ENCODE measurements around the gene ZNF75A.
A peak's percentile ranks its signal among the peaks of the same experiment; 100 is the strongest.

ZNF75A gene

DNA sequence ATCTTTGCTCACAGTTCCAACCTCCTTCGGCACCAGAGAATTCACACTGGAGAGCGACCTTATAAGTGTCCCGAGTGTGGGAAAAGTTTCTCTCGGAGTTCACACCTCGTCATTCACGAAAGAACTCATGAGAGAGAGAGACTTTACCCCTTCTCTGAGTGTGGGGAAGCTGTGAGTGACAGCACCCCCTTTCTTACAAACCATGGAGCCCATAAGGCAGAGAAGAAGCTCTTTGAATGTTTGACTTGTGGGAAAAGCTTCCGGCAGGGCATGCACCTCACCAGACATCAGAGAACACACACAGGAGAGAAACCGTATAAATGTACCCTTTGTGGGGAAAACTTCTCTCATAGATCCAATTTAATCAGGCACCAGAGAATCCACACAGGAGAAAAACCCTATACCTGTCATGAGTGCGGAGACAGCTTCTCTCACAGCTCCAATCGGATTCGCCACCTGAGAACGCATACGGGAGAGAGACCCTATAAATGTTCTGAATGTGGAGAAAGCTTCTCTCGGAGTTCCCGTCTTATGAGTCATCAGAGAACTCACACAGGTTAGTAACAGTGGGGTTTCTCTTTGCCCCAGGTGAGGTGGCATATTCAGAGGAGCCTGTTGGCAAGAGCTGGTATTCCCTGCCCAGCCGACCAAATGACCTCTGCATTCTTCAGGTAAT lies 15.2 kb upstream of the ZNF75A start:
- DNase-seq (ENCODE audit: low read depth): no peak

DNA sequence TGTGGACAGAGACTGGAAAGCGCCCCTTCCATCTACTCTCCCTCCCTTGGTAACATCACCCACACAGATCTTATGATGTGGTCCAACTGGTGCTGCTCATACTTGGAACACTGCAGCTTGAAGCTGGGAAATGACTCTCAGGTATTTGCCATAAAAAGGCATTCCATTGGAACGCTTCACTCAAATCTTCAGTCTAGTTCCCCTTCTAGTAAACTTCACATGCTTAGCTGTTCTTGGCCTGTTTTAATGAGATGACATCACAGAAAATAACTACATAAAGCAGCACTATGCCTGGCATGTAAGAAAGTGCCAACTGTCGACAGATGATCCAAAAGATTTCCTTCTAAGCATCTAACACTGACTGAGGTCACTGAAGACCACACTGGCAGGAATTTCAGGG lies 12.7 kb upstream of the ZNF75A start:
- no peak for DNase-seq (ENCODE audit: low read depth)

DNA sequence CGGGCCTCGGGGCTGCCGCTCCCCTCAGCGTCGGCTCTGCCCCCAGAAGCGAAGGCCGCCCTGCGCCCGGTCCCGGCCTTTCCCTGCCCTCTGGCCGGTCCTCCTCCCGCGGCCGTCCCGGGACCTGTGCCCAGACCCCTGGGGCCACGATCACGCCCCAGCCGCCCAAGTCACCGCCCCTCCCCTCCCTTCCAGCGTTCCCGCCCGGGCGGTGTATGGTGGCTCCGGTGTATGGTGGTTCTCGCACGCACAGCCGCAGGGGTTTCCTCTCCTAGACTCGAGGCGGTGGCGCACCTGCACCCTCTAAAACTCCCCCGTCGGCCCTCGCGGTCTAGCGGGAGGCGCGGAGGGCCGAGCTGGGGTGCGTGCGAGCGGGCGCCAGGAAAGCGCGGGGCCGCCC lies 10.1 kb upstream of the ZNF75A start:
- DNase-seq (ENCODE audit: low read depth): no peak

DNA sequence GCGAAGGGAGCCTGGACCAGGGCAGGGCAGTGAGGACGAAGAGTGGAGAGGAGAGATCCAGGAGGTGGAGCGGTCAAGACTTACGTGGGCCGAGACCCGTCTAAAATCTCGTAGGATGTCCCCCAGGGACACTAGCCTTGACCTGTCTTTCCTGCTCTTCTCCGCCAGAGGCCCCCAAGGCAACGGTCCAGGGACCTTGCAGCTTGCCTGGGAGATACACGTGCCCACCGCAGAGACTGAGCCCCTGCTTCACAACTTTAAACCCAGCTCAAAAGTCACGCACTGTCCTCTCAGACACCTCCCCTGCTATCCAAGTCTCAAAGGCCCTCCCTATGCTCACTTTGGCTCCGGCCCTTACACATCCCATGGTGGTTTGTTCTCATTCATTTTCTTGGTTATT lies 9.5 kb upstream of the ZNF75A start:
- no peak for DNase-seq (ENCODE audit: low read depth)

DNA sequence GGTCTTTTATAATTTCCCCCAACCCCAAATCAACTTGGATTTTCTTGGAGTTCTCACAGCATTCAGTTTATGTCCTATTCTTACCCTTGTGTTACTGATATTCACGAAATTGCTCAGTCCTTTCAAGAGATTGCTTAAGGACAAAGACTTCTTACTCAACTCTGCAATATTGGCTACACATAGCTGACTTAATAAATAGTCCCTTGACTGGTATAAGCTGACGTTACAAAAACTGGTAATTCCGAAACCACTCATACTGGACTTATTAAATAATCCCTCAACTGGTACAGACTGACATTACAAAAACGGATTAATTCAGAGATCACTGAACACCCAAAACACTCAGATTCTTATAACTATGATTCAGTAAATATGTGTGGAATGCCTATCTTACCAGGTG lies 927 bp upstream of the ZNF75A start:
- DNase-seq (ENCODE audit: low read depth): no peak

DNA sequence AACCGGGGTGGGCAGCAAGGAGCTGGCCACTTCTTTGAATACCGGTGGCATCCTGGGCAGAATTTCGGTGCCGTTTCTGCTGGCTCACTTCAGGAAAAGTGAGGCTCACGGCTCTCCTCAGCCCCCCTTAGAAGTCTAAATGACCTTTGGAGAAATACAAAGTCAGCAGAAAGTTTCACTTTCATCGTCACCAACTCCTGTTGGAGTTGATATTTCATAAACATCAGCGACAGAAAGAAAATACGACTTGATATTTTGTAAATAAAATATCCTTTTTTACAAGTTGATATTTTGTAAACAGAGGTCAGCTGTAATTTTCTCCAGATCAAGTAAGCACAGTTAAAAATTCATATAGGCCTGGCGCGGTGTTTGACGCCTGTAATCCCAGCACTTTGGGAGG lies 781 bp downstream of the ZNF75A start:
- DNase-seq (ENCODE audit: low read depth): no peak

DNA sequence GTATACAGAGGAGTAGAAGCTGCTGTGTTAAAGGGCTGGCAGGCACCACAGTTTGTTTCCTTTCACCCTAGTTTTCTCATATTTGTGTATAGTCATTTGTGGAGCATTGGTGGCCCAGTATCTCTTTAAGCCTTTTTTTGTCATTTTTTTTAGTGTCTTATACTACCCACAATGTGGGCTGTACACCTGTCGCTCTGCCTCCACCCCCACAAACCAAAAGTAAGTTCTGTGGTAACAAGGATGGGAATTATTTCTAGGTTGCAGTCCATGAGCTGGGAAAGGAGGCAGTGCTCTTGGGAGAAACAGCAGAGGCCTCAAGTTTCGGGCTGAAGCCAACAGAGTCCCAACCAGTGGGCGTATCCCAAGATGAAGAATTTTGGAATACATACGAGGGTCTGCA lies 6.2 kb downstream of the ZNF75A start:
- no peak for DNase-seq (ENCODE audit: low read depth)

DNA sequence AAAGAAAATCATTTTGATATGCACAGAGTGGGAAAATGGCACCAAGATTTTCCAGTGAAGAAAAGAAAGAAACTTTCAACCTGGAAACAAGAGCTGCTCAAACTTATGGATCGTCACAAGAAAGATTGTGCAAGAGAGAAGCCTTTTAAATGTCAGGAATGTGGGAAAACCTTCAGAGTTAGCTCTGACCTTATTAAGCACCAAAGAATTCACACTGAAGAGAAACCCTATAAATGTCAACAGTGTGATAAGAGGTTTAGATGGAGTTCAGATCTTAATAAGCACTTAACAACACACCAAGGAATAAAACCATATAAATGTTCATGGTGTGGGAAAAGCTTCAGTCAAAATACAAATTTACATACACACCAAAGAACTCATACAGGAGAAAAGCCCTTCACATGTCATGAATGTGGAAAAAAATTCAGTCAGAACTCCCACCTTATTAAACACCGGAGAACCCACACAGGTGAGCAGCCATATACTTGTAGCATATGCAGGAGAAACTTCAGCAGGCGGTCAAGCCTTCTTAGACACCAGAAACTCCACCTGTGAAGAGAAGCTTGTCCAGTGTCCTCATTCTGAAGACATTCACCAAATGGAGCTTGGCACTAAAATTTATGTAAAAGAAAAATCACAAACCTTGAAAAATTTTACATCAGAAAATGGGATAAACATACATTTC lies 12.2 kb downstream of the ZNF75A start:
- no peak for DNase-seq (ENCODE audit: low read depth)

DNA sequence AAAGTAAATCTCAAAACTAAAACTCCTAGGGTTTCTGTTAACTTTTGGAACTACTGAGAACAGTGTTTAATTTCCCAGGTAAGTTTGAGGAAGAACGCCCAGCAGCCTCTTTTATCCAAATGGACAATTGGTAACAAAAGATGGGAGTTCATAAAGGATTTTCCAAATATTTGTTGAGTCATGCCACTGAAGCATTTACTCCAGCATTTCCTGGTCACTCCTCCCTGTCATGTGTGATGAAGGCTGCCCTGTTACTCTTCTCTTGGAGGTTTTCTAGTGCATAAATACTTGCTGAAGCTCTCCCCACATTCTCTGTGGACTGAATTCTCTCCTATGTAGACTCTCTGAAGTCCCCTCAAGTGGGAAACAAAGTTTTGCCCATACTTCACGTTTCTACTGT lies 16.5 kb downstream of the ZNF75A start:
- DNase-seq (ENCODE audit: low read depth): no peak

DNA sequence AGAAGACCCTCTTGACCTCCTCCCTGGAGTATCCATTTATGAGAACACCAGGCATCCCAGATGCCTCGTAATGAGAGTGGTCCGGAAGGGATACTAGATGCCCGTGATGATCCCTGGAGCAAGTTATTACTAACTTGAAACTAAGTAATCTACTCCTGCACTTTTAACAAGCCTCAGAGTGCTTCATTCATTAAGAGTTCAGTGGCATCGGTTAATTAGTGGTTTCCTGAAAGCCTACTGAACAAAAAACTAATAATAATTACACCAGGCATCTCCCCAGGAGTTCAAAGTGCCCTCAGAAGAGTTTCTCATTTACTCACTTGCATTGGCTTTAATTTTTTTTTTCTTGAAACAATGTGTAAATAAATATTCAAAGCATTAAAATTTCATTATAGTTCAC lies 22.2 kb downstream of the ZNF75A start:
- DNase-seq (ENCODE audit: low read depth): no peak

DNA sequence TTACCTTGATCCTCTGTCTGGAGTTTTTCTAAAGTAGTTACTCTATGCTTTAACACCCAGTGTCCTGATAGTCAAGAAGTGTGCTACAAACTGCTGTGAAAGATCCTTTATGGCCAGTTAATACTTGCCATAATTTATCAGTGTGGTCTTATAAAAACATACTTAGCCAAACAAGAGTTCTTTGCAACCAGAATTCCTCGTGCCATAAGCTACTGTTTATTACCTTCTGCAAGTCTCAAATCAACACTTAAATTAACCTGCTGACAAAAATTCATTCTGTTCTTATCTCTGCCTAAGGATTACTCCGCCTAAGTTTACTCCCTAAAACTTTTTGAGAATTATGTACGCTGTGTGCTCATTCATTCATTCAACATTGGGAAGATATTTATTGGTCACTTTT lies 22.8 kb downstream of the ZNF75A start:
- no peak for DNase-seq (ENCODE audit: low read depth)

DNA sequence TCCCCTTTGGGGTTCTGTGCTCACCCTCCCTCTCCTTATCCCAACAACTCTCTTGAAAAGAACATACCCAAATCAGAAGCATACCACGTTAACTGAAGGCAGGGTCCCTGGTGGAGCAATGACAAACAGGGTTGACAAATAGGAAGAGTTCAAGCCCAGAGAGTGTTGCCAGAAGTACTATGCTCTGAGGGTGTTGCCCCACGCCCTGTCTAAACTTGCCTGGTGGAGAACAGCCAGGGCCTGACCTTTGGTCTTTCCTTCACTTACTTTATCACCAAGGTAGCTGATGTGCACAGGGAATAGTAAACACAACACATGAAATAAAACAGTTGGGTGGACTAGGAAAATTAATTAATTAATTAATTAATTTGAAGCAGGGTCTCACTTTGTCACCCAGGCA lies 23.3 kb downstream of the ZNF75A start:
- no peak for DNase-seq (ENCODE audit: low read depth)

DNA sequence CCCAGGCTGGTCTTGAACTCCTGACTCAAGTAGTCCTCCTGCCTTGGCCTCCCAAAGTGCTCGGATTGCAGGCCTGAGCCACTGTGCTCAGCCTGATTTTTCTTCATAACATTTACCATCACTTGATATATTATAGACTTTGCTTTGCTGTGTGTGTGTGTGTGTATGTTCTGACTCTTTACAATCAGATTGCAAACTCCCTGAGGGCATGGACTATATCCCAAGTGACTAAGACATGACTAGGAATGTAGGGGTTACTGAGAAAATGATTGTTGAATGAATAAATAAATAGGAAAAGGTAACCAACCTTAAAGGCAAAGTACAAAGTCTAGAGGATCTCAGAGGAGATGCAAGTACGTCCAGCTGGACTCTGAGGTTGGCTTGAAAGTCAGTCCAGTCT lies 40.7 kb downstream of the ZNF75A start:
- no peak for DNase-seq (ENCODE audit: low read depth)

DNA sequence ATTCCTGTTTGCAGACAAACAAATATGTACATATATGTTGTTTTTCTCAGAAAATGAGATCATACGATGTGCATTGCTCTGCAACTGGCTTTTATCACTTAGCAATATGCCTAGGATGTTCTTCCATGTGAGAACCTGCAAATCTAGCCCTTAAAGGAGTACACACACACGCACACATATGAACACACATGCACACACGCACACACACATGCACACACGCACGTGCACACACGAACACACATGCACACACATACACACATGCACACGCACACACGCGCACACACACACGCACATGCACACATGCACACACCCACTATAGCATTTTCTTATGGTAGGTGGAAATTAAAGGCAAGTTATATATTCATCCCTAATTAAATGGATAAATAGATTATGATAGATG lies 42.3 kb downstream of the ZNF75A start:
- no peak for DNase-seq (ENCODE audit: low read depth)

DNA sequence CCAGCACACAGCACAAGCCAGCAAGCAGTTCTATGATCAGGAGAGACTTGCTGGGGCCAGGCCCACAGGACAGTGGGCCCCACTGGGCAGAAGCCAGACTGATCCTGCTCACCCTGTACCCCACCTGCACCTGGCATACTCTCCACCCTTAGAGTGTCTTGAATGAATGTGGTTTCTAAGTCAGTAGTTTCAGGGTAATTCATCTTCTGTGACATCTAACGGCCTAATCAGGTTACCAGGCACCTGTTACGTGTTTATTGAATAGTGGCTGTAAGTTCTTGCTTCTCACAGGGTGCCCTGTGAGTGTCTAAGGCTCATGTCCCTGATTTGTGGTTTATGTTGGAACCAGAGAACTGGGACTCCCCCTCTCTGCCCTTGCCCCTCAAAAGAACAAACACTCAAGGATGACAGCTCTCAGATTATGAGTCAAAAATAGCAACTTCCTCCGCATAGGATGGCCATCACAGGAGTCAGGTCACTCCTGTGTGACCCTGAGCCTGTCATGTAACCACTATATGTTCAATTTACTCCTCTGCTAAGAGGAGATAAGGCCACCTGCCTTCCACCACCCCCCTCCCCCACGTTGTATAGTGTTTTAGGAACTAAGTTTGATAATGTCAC lies 43.4 kb downstream of the ZNF75A start:
- DNase-seq (ENCODE audit: low read depth): no peak

DNA sequence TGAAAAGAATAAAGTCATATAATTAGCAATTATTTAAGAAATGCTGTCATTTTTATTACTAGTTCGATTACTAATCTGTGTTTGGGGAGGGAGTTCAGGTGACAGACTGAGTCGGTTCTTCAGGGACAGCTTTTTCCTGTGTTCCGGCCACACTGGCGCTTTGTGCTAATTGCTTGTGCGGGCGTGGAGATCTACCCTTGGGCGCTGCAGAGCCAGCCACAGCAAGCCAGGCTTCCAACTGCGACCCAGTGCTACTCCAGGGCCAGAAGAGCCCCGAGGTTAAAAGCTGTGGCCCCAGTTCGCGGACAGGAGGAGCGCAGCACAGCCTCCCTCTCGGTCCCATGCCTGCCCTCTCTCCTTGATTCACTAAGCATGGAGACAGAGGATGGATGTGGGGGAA lies 43.9 kb downstream of the ZNF75A start:
- DNase-seq (ENCODE audit: low read depth): no peak

DNA sequence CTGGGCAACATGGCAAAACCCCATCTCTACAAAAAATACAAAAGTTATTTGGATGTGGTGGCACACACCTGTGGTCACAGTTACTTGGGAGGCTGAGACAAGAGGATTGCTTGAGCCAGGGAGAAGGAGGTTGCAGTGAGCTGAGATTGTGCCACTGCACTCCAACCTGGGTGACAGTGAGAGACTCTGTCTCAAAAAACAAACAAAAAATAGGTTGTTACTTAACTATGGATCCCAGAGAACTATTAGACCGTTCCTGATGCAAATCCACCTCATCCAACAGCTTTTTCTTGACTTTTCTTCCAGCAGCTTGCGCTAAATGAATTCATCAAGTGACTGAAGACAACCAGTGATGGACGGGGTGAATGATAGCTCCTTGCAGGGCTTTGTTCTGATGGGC lies 50.3 kb downstream of the ZNF75A start, which contains the start of gene OR2C1:
TSS of gene OR2C1 (plus strand) at position 301 of the 400 bp plus-strand sequence. CDS start at position 353, 52 bp downstream.
- DNase-seq (ENCODE audit: low read depth): no peak

DNA sequence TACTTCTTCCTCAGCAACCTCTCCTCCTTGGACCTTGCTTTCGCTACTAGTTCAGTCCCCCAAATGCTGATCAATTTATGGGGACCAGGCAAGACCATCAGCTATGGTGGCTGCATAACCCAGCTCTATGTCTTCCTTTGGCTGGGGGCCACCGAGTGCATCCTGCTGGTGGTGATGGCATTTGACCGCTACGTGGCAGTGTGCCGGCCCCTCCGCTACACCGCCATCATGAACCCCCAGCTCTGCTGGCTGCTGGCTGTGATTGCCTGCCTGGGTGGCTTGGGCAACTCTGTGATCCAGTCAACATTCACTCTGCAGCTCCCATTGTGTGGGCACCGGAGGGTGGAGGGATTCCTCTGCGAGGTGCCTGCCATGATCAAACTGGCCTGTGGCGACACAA lies 50.8 kb downstream of the ZNF75A start:
- DNase-seq (ENCODE audit: low read depth): no peak

DNA sequence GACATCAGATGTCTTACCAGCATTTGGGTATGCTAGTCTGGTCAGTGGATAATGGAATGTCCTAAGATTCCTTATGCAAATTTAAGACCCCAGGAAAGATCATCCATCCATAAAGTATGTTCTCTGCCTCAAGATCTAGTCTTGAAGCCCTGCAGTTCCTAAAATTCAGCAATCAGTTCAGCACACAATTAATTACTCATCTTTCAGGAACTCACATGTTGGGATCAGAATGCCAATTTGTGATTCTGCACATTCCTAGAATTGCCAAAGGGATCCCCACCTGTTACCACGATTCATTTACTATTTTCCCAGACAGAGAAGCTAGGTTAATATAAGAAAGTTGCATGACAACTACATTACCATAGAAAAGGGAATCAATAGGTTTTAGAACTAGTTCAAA lies 53.6 kb downstream of the ZNF75A start:
- DNase-seq (ENCODE audit: low read depth): no peak

DNA sequence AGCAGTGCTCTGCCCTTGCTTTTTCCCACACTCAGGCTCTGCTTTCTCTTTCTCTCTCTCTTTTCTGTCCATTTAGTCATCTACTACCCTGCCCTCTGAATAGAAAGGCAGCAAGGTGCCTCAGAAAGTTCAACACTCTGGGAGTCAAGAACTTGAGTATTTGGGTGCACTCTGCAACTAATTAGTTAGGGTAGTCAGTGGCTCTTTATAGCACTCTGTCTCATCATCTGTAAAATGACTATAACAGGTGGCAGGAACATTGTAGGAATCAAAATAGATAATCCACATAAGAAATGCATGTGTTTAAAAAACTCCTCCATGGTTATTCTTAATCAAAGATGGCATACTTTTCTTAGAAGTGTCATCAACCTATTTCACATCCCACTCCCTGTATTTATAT lies 57.6 kb downstream of the ZNF75A start:
- no peak for DNase-seq (ENCODE audit: low read depth)

DNA sequence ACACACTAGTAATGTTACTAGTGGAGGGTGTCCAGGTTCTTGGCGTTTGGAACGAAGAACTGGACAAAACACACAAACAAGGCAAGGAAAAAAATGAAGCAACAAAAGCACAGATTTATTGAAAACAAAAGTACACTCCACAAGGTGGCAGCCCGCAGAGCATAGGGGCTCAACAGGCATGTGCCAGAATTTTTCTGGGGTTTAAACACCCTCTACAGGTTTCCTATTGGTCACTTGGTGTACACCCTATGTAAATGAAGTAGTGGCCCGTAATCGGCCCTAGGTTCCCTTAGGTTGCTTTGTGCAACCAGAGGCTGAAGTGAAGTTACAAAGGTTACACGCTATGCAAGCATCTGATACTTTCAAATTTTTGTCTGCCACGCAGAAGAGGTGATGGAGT lies 58.5 kb downstream of the ZNF75A start:
- DNase-seq (ENCODE audit: low read depth): no peak

DNA sequence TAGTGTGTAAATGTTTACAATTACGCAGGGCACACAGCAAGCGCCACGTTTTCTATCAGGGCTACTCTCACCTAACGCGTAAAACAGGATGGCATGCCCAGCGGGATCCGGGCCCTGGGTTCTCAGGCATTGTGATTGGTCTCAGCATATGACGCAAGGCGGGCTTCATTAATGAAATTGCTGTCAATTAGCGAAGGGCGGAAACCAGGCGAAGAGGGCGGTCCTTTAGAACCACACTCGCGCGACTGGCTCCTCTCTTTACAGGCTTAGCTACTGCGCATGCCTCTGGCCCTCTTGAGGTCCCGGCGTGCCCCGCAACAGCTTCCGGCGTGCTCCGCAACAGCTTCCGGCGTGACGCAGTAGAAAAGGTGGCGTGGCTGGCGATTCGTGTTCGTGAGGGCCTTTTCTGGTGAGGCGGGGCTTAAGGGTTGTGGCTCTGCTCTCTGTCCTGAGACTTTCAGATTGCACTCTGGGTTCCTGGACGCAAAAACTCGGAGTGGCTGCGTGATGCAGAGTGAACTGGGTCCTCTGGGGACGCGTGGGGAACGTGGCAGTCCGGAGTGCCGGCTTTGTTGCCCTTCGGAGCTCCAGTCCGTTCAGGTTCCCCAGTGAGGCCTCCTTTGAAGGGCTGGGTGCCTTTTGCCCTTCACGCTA lies 59.6 kb downstream of the ZNF75A start:
- DNase-seq (ENCODE audit: low read depth): peak; percentile 85
